ENCODE results near the gene GJB6. TPM values are rescaled to one million over a fixed set of nuclear protein-coding genes. Genes with fewer than 3 reads are reported as not detected.
A peak's percentile ranks its signal among the peaks of the same experiment; 100 is the strongest.

GJB6 gene
- total and polyA plus RNA-seq, 2 donors (not counting 1 experiment from before 2014, with no cell fraction given), result not detected

DNA sequence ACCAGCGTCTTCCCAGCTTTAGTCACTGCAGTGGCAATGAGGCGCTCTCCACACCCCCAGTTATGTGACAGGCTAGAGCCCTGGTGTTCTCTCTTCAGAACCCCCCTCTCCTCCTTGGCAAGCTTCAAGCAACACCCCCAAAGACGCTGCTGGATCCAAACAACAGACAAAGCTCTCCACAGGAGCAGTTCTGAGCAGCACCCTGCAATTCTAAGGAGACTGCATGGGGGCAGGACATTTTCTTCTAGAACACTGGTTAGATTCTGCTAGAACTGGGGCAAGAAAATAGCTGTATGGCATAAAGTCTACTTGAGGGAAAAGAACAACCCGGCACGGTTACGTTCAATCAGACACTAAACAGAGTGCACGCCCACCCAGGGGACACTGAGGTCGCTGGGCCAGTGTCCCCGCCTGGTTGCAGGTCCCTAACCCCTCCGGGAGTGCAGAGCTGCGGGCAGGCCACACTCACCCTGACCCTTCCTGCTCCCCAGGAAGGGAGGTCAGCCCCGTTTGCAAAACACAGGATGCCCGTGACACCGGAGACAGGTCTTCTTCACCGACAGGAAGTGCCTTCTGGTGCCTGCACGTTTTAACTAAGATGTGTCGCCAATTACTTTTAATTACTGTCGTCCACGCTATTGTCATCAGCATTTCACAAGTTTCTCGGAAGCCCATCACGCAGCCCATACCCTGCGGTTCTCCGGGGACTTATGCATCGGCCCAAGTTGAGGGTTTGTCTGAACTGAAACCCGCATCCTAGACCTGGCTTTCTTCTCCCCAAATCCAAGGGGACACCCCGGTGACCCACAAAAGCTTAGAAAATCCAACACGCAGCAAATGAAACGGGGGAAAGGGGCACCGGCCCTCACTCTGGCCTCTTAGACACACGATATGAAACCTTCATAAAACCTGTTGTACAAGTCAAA is 943 bp downstream of the GJB6 start:
- intact Hi-C loops (cut with micrococcal nuclease), result no loop called here
- TF ChIP-seq EZH2 (IDR thresholded peaks at IDR 0.05; ENCODE audit: borderline replicate concordance, insufficient read depth, low read depth, low read length, poor library complexity, severe bottlenecking), result no peak
- TF ChIP-seq, protein P1, sequence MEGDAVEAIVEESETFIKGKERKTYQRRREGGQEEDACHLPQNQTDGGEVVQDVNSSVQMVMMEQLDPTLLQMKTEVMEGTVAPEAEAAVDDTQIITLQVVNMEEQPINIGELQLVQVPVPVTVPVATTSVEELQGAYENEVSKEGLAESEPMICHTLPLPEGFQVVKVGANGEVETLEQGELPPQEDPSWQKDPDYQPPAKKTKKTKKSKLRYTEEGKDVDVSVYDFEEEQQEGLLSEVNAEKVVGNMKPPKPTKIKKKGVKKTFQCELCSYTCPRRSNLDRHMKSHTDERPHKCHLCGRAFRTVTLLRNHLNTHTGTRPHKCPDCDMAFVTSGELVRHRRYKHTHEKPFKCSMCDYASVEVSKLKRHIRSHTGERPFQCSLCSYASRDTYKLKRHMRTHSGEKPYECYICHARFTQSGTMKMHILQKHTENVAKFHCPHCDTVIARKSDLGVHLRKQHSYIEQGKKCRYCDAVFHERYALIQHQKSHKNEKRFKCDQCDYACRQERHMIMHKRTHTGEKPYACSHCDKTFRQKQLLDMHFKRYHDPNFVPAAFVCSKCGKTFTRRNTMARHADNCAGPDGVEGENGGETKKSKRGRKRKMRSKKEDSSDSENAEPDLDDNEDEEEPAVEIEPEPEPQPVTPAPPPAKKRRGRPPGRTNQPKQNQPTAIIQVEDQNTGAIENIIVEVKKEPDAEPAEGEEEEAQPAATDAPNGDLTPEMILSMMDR (IDR thresholded peaks at IDR 0.05), result no peak
- Mint-ChIP-seq H3K4me3 (peak overlapping the region; percentile 68), H3K27ac (no peak overlapping the region), H3K4me1 (peaks cover 14% of the 10 kb centered on the region), H3K9me3 (ENCODE audit: insufficient read depth) (no peaks in the 10 kb centered on the region), H3K27me3 (peaks cover 58% of the 10 kb centered on the region)
- Histone ChIP-seq H3K27ac (ENCODE audit: low read length in 2 of 2) (no peak overlapping the region), H3K36me3 (replicated peaks in 1 of 2; ENCODE audit: control extremely low read depth in 1 of 2, control insufficient read depth in 1 of 2, extremely low read depth in 1 of 2, insufficient read depth in 2 of 2, low read length in 1 of 2) (no peaks in the 10 kb centered on the region), H3K4me2 (replicated peaks; ENCODE audit: low read depth, low read length, poor library complexity, severe bottlenecking) (peak overlapping the region; percentile 66), H2AFZ (ENCODE audit: insufficient read depth, low read depth, low read length, poor library complexity, severe bottlenecking) (peak overlapping the region; percentile 56), H3K9ac (ENCODE audit: low read length) (peak overlapping the region; percentile 32), H3K4me1 (ENCODE audit: control insufficient read depth in 2 of 2, insufficient read depth in 2 of 2, low read length in 2 of 2) (peaks cover 9 to 15% of the 10 kb centered on the region in 2 donors), H4K20me1 (ENCODE audit: control insufficient read depth, insufficient read depth, low read length, poor library complexity, severe bottlenecking) (no peaks in the 10 kb centered on the region), H3K4me3 (ENCODE audit: control extremely low read depth in 1 of 5, extremely low read depth in 1 of 5, insufficient read depth in 1 of 5, low read depth in 2 of 5, low read length in 4 of 5) (peak overlapping the region in 2 of 5 experiments; percentile 8 to 24), H3K79me2 (ENCODE audit: control insufficient read depth, insufficient read depth, low read length) (no peaks in the 10 kb centered on the region), H3K9me3 (ENCODE audit: control extremely low read depth in 1 of 3, control insufficient read depth in 2 of 3, insufficient read depth in 1 of 3, low read length in 2 of 3) (peaks cover 0 to 3% (median 0%) of the 10 kb centered on the region in 3 donors), H3K27me3 (replicated peaks in 1 of 4; ENCODE audit: control extremely low read depth in 1 of 4, control insufficient read depth in 3 of 4, insufficient read depth in 4 of 4, low read length in 3 of 4) (peaks cover 0 to 30% (median 13%) of the 10 kb centered on the region in 4 experiments)
- POLR2A ChIA-PET, result no interaction called here
- CTCF ChIA-PET, result interaction anchor here (1.3 kb wide), 1 partner anchor 34 kb away, joined by 3 read pairs; no protein-coding TSS in a partner anchor
- no peak for DNase-seq
- ATAC-seq (ENCODE audit: low read depth), result no peak
- WGBS (ENCODE audit: insufficient coverage), result 24% methylated on average over 29 of the region's 30 CpGs

DNA sequence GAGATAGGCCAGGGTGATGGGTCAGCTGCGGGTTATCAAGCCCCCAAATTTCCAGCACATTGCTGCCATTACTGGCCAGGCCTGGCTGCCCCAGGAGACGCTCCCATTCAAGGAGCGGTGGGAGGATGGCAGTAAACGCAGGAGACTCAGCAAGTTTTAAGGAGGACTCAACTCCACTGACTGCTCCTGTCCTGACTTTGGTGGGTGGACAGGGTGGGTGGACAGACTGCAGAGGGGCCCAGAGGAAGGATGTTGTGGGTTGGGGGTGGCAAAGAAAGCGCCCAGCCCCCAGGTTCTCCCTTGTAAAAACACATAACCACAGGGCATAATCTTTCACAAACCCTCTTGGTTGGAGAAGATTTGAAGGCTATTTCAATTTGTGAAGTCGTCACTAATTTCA is 4.4 kb downstream of the GJB6 start:
- Histone ChIP-seq H3K4me2 (replicated peaks; ENCODE audit: low read depth, low read length, poor library complexity, severe bottlenecking) (no peak overlapping the region), H3K4me1 (ENCODE audit: control insufficient read depth in 2 of 2, insufficient read depth in 2 of 2, low read length in 2 of 2) (peaks cover 9 to 14% of the 10 kb centered on the region in 2 donors), H3K36me3 (replicated peaks in 1 of 2; ENCODE audit: control extremely low read depth in 1 of 2, control insufficient read depth in 1 of 2, extremely low read depth in 1 of 2, insufficient read depth in 2 of 2, low read length in 1 of 2) (no peaks in the 10 kb centered on the region), H3K4me3 (ENCODE audit: control extremely low read depth in 1 of 5, extremely low read depth in 1 of 5, insufficient read depth in 1 of 5, low read depth in 2 of 5, low read length in 4 of 5) (no peak overlapping the region), H2AFZ (ENCODE audit: insufficient read depth, low read depth, low read length, poor library complexity, severe bottlenecking) (no peak overlapping the region), H3K27ac (ENCODE audit: low read length in 2 of 2) (no peak overlapping the region), H4K20me1 (ENCODE audit: control insufficient read depth, insufficient read depth, low read length, poor library complexity, severe bottlenecking) (no peaks in the 10 kb centered on the region), H3K27me3 (replicated peaks in 1 of 4; ENCODE audit: control extremely low read depth in 1 of 4, control insufficient read depth in 3 of 4, insufficient read depth in 4 of 4, low read length in 3 of 4) (peaks cover 0 to 22% (median 8%) of the 10 kb centered on the region in 4 experiments), H3K9me3 (ENCODE audit: control extremely low read depth in 1 of 3, control insufficient read depth in 2 of 3, insufficient read depth in 1 of 3, low read length in 2 of 3) (peaks cover 0 to 3% (median 0%) of the 10 kb centered on the region in 3 donors), H3K79me2 (ENCODE audit: control insufficient read depth, insufficient read depth, low read length) (no peaks in the 10 kb centered on the region), H3K9ac (ENCODE audit: low read length) (no peak overlapping the region)
- no peak for DNase-seq
- ChIA-PET POLR2A (no interaction called here), CTCF (no interaction called here)
- intact Hi-C loops (cut with micrococcal nuclease), result no loop called here
- H3K4me1 Mint-ChIP-seq, result peaks cover 11% of the 10 kb centered on the region
- no peak for TF ChIP-seq EZH2 (IDR thresholded peaks at IDR 0.05; ENCODE audit: borderline replicate concordance, insufficient read depth, low read depth, low read length, poor library complexity, severe bottlenecking)
- TF ChIP-seq, protein P1 (IDR thresholded peaks at IDR 0.05), result no peak
- no peaks in the 10 kb centered on the region for H3K9me3 Mint-ChIP-seq (ENCODE audit: insufficient read depth)
- no peak for ATAC-seq (ENCODE audit: low read depth)
- peaks cover 37% of the 10 kb centered on the region for H3K27me3 Mint-ChIP-seq
- no peak overlapping the region for H3K27ac Mint-ChIP-seq
- H3K4me3 Mint-ChIP-seq, result no peak overlapping the region
- WGBS (ENCODE audit: insufficient coverage), result 64% methylated on average over 5 of the region's 6 CpGs
